Measurements from ENCODE around the gene KIAA0232.

Gene KIAA0232, protein sequence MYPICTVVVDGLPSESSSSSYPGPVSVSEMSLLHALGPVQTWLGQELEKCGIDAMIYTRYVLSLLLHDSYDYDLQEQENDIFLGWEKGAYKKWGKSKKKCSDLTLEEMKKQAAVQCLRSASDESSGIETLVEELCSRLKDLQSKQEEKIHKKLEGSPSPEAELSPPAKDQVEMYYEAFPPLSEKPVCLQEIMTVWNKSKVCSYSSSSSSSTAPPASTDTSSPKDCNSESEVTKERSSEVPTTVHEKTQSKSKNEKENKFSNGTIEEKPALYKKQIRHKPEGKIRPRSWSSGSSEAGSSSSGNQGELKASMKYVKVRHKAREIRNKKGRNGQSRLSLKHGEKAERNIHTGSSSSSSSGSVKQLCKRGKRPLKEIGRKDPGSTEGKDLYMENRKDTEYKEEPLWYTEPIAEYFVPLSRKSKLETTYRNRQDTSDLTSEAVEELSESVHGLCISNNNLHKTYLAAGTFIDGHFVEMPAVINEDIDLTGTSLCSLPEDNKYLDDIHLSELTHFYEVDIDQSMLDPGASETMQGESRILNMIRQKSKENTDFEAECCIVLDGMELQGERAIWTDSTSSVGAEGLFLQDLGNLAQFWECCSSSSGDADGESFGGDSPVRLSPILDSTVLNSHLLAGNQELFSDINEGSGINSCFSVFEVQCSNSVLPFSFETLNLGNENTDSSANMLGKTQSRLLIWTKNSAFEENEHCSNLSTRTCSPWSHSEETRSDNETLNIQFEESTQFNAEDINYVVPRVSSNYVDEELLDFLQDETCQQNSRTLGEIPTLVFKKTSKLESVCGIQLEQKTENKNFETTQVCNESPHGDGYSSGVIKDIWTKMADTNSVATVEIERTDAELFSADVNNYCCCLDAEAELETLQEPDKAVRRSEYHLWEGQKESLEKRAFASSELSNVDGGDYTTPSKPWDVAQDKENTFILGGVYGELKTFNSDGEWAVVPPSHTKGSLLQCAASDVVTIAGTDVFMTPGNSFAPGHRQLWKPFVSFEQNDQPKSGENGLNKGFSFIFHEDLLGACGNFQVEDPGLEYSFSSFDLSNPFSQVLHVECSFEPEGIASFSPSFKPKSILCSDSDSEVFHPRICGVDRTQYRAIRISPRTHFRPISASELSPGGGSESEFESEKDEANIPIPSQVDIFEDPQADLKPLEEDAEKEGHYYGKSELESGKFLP (N-terminal part only)

GRCh38 chr4:6782147-6782845 is at the start of gene KIAA0232:
Gene KIAA0232 (plus strand): TSS chr4:6782727. CDS start chr4:6824454, 41,727 bp downstream.
- peak; percentile 91 for DNase-seq (ENCODE audit: low read depth in 2 of 2)

GRCh38 chr4:6733358-6734164 is 49.0 kb upstream of the KIAA0232 start:
- DNase-seq (ENCODE audit: low read depth in 2 of 2) = no peak

DNA sequence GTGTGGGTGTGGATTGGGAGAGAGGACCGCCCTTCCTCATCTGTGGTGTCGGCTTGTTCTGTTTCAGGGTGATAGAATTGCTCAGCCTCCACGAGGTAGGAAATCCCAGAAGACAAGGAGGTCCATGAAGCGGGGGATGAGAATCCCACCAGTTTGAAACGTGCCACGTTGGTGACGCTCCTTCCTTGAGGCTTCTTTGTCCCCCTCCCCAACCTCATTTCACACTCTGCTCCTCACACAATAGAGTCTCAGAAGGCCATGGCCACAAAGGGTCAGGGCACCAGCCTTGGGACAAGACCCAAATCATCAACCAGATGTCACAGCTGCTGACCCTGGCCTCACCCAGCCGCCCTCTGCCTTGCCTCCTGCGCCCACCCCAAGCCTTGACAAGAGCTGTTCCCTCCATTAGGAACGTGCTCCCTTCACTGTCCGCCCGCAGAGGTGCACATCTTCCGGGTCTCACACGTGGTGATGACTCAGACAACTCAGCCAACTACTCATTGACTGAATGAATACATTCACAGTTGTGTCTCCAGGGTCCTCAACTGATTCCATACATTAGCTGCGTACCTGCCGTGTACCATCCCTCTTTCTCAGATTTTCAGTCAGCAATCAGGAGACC is 48.3 kb upstream of the KIAA0232 start:
- DNase-seq (ENCODE audit: low read depth in 2 of 2) = no peak

DNA sequence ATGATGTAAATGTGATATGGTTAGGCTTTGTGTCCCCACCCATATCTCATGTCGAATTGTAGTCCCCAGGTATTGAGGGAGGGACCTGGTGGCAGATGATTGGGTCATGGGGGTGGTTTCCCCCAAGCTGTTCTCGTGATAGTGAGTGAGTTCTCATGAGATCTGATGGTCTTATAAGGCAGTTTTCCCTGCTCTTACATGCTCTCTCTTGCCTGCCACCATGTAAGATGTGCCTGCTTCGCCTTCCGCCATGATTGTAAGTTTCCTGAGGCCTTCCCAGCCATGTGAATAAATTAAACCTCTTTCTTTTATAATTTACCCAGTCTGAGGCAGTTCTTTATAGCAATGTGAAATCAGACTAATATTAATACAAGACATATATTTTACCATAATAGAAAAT is 42.6 kb upstream of the KIAA0232 start:
- no peak for DNase-seq (ENCODE audit: low read depth in 2 of 2)

DNA sequence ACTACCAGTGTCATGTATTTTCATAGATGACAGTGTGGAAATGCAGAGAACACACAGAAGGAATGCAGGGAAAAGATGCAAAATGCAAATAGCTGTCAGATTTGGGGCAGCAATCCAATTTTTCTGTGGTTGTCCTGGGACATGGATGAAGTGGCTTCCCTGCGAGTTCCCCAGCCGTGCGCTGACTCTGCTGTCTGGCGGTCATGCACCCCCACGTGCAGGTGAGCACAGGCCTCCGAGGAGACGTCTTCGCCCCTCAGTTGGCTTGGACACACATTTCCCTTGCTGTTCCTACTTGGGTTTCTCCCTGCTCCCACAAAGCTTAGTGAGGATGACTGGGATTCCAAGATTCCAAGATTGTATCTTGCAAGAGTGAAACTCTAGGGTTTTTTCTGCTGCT is 42.2 kb upstream of the KIAA0232 start:
- no peak for DNase-seq (ENCODE audit: low read depth in 2 of 2)

GRCh38 chr4:6742507-6742906 is 40.0 kb upstream of the KIAA0232 start:
- DNase-seq (ENCODE audit: low read depth in 2 of 2) = no peak

DNA sequence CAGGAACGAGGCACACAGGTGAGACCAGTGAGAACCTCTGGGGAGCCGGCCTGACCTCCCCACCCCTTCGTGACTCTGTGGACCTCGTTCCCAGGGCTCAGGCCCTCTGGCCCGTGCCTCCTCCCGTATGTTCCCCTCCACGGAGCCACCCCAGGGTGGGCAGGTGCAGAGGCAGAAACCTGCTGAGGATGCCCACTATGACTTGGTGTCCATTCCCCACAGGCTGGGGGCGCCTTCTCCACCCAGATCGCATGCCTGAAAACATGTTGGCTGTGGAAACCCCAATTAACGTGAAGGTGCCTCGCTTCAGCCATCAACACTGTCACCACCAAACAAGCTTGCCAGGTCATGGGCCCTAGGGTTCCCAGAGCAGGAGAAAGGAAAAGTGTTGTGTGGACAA is 39.5 kb upstream of the KIAA0232 start:
- DNase-seq (ENCODE audit: low read depth in 2 of 2) = no peak

DNA sequence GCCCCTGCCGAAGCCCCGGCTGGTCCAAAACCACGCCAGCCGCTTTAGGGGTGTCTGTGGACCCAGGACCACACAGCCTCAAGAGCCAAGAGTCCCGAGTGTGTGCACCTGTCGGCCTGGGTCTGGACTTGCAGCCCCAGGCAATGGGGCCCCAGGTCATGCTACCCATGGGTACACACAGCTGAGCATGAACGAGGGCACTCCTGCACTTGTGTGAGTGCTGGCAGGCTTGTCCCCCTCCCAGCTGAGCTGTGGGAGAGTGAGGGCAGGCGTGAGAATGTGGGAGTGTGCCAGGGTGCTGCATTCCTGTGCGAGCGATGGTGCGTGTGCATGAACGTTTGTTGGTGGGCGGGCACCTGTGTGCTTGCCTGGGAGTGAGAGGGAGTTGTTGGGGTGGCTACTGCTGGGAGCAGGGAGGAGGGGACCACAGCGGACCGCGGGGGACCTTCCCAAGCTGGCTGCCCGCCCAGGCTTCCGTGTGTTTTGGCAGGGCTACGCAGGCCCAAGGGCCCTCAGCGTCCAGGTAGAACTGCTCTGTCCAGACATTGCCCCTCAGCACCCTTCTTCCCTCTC is 35.7 kb upstream of the KIAA0232 start:
- DNase-seq (ENCODE audit: low read depth in 2 of 2) = no peak

DNA sequence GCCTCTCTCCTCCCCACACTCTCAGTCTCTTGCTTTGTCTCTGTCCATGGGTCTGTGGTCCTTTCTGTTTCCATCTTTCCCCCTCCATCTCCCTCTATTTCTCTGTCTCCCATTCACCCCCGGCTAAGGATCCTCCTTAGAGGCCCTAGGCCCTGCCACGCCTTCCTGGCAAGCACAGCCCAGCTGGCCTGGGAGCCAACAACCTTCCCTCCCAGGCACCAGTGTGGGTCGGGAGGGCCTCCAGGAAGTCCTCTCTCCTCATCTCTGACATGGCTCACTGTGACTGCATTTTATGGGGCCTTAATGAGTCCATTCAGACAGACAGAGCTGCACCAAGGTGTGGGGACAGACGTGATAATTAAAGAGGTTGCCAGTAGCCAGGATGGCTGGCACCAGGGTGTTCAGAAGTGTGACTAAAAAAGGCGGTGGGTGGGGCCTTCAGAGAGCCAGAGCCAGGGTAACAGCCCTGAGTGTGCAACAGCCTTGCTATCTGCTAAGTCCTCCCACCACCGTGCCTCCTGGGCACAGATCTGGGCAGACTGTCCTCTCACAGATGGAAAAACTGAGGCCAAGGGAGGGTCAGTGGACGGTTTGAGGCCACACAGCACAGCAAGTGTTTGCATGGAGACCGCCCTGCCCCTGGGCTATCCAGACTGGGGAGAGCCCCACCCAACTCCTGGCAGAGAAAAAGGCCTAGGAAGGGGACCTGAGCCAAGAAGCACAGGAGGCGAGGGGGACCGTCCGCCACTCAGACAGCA is 35.1 kb upstream of the KIAA0232 start:
- no peak for DNase-seq (ENCODE audit: low read depth in 2 of 2)

DNA sequence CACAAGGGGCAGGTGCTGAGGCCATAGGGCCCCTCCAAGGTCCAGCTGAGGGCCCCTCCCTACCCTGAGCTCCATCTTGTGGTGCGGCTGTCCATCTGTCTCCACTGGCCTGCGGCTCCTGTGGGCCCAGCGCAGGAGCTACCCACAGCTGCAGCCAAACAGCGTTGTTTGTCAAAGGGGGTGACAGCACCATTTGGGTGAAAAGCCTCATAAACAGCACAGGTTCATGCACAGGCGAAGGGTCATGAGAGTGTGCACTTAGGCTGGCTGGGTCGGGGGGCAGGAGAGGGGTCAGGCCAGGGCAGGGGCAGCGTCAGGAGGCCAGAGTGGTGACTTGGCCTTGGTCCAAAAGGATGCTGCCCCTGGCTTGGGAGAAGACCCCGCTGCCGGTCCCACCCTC is 34.2 kb upstream of the KIAA0232 start:
- DNase-seq (ENCODE audit: low read depth in 2 of 2) = no peak

GRCh38 chr4:6749340-6750171 is 33.0 kb upstream of the KIAA0232 start:
- DNase-seq (ENCODE audit: low read depth in 2 of 2) = no peak

DNA sequence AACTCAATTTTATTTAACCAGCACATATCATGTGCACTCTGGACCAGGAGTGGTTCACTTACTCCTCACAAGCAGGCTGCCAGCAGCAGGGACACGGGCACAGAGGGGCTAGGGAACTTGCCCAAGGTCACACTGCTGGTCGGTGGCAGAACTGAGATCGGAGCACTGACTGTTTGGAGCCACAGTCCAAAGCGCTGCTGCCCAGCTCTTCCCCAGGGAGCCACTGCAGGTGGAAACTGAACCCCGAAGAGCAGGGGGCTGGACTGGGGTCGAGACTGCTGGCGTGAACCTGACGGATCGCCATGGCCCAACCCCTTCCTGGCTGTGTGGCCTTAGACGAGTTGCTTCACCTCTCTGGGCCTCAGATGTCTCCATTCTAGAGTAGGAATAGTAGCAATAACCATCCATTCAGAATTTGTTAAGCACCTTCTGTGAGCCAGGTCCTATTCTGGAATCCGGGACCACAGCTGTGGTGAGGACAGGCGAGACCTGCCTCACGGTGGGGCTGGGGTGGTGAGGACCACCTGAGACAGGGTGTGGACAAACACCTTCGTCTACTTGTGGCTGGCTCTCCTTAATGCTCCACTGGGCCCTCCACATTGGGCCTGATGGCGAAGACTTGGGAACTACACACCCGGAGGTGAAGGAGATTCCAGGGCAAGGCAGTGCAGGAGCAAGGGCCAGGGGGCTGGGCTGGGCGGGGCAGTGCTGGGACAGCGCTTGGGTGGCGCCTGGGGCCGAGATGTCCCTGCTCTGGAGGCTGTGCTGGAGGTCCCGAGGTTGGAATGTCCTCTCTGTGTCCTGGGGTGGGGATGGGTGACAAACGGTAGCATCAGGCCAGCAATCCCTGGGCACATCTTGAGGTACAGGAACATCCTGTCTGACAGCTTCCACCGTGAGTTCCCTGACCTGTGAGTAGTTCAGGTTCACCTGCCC is 32.0 kb upstream of the KIAA0232 start:
- no peak for DNase-seq (ENCODE audit: low read depth in 2 of 2)

GRCh38 chr4:6751611-6752485 is 30.7 kb upstream of the KIAA0232 start:
- DNase-seq (ENCODE audit: low read depth in 2 of 2) = no peak

DNA sequence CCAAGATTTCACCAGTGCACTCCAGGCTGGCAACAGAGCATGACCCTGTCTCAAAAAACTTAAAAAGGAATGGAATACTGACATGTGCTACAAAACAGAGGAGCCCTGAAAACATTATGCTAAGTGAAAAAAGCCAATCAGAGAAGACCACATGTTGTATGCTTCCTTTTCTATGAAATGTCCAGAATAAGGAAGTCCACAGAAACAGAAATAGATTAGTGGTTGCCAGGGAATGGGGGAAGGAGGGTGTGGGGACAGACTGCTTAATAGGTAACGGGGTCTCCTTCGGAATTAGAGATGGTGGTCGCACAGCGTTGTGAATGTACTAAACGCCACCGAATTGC is 30.1 kb upstream of the KIAA0232 start:
- DNase-seq (ENCODE audit: low read depth in 2 of 2) = no peak

DNA sequence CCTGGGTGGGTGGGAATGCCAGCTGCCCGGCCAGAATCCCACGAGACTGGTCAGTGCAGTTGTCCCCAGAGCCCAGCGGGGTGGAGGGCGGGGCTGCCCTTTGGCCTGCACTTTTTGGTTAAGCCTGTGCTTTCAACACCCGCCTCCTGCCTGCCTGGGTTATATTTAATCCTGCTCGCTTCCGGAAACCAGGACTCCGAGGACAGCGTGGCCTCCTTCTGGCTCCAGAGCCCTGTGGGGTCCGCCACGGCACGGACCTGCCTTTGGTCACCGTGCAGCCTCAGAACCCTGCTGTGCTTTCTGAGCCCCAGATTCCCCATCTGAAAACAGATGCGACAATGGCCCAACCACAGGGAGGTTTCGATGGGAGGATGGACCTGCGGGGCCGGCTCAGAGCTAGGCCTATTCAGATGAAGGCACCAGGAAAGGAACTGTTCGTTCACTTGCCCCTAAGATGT is 29.4 kb upstream of the KIAA0232 start:
- no peak for DNase-seq (ENCODE audit: low read depth in 2 of 2)

DNA sequence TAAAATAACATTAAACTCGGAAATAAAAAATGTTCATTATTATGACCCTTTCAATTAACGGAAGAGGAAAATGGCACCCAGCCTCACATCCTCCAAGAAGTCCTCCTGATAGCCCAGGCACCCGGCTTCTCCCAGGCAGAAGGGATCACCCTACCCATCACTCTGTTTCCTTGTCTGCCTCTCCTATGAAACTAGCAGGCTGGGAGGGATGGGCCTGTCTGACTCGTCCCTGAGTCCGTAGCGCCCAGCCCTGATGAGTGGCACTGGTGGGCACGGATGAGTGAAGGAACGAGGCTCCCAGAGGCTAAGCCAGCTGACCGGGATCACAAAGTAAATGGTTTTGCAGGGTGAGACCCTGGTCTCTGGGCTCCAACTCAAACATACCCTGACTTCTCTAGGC is 28.6 kb upstream of the KIAA0232 start:
- no peak for DNase-seq (ENCODE audit: low read depth in 2 of 2)
